PC-9 (cell line): ENCODE measurements around the gene PABPN1L.

Experiments used
- EZH2 ChIP-seq: fragments of 200-600 bp; sonication (generic); IDR thresholded peaks from 2 replicates; pipeline ENCODE4 v1.8.0; 2017; ENCODE audit warnings: antibody characterized with exemption, low read depth
- TF ChIP-seq, protein P1 (sequence below): fragments of 200-600 bp; sonication (generic); conservative IDR thresholded peaks from 2 replicates; pipeline ENCODE4 v1.6.1; 2017; ENCODE audit warnings: mixed run types, antibody characterized with exemption, mild to moderate bottlenecking, moderate library complexity

DNA sequence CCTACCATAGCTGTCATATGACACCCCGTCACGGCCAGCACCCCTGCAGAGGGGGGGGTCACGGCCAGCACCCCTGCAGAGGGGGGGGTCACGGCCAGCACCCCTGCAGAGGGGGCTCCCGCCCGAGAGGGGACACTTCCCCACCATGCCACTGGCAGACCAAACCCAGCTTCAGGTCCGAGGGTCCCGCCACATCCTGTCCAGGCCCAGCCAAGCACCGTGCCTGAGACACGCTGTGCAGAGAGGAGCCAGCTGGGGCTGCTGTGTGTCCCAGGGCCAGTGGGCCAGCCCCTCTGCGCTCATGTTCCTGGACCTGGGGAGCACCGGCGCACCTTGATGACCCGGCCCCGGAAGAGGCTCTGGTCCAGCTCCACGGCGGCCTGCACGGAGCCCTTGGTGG is 1.9 kb downstream of the PABPN1L start:
- TF ChIP-seq, protein P1, sequence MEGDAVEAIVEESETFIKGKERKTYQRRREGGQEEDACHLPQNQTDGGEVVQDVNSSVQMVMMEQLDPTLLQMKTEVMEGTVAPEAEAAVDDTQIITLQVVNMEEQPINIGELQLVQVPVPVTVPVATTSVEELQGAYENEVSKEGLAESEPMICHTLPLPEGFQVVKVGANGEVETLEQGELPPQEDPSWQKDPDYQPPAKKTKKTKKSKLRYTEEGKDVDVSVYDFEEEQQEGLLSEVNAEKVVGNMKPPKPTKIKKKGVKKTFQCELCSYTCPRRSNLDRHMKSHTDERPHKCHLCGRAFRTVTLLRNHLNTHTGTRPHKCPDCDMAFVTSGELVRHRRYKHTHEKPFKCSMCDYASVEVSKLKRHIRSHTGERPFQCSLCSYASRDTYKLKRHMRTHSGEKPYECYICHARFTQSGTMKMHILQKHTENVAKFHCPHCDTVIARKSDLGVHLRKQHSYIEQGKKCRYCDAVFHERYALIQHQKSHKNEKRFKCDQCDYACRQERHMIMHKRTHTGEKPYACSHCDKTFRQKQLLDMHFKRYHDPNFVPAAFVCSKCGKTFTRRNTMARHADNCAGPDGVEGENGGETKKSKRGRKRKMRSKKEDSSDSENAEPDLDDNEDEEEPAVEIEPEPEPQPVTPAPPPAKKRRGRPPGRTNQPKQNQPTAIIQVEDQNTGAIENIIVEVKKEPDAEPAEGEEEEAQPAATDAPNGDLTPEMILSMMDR: no peak
- TF ChIP-seq EZH2: no peak
